22Rv1 (cell line): Measurements from ENCODE around the gene SNX3.

Experiments used
- CTCF ChIP-seq: fragments of 450-650 bp; IDR thresholded peaks from 2 replicates; pipeline ENCODE4 v1.5.1; 2017; ENCODE audit warnings: mild to moderate bottlenecking
- ZFX ChIP-seq: fragments of 450-650 bp; IDR thresholded peaks from 2 replicates; pipeline ENCODE4 v1.6.1; 2017; ENCODE audit warnings: antibody characterized with exemption, borderline replicate concordance

GRCh38 chr6:108207013-108207412 lies 53.8 kb downstream of the SNX3 start:
- TF ChIP-seq CTCF, result no peak
- TF ChIP-seq ZFX, result no peak
